Brain microvascular endothelial cell (primary cell): Measurements from ENCODE around the gene TKTL1.

Experiments used
- DNase-seq: peaks from one replicate; pipeline ENCODE4 v3.0.0-alpha.2; 2020
- H3K27ac ChIP-seq: fragments of 250-450 bp; sonication (Bioruptor Pico); 2 replicates; pipeline ENCODE4 v1.5.1; 2020; ENCODE audit warnings: mild to moderate bottlenecking, moderate library complexity
- H3K27me3 ChIP-seq: fragments of 250-450 bp; sonication (Bioruptor Pico); replicated peaks from 2 replicates; pipeline ENCODE4 v1.5.1; 2020; ENCODE audit warnings: mild to moderate bottlenecking
- H3K36me3 ChIP-seq: fragments of 250-450 bp; sonication (Bioruptor Pico); replicated peaks from 2 replicates; pipeline ENCODE4 v1.5.1; 2020; ENCODE audit warnings: mild to moderate bottlenecking
- H3K4me3 ChIP-seq: 2 replicates; pipeline ENCODE4 v1.5.1; 2011; ENCODE audit warnings: low read depth, mild to moderate bottlenecking, control low read depth, low read length, moderate library complexity
- in situ Hi-C: cut with HindIII; loops from 2 replicates; pipeline ENCODE4 v1.10.0; 2017; ENCODE audit warnings: low sequenced_read_pairs, low pct_ligation_motif_present
- TF ChIP-seq, protein P1 (sequence below): IDR thresholded peaks from 2 replicates; pipeline ENCODE4 v1.5.1; 2011; ENCODE audit warnings: low read depth, mild to moderate bottlenecking, moderate library complexity, low read length, control low read depth, inconsistent platforms; ENCODE audit errors: missing control alignments

TKTL1 gene

DNA sequence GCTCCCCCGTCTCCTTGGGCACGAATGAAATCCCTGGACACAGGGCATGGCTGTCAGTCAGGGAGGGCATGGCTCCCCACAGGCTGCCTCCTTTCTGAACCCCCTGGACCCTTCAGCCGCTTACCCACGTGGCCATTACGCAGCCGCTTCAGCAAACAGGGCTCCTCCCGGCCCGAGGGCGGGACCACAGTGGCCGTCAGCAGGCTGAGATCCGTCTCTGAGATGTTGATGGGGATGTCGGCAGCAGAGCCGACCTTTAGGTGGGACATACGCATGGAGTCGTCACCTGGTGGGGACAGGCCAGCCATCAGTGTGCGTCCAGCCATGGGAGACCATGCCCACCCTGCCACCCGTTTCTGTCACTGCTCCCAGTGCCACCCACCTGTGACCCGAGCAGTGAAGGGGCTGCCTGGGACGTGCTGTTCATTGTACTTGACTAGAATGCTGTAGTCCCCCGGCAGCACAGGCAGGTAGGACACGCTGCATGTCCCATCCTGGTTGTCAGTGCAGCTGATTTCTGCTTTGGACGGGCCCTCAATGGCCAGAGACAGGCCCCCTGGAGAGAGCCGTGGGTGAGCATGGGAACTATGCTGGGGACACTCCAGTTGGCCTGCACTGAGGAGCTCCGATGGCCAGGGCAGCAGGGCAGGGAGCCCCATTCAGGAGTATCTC, 57.7 kb downstream of the TKTL1 start:
- Histone ChIP-seq H3K36me3 (peaks cover 98% of the 10 kb centered on the region), H3K4me3 (no peak overlapping the region), H3K27ac (no peak overlapping the region), H3K27me3 (no peaks in the 10 kb centered on the region)
- no peak for DNase-seq
- in situ Hi-C loops: no loop called here
- TF ChIP-seq, protein P1, sequence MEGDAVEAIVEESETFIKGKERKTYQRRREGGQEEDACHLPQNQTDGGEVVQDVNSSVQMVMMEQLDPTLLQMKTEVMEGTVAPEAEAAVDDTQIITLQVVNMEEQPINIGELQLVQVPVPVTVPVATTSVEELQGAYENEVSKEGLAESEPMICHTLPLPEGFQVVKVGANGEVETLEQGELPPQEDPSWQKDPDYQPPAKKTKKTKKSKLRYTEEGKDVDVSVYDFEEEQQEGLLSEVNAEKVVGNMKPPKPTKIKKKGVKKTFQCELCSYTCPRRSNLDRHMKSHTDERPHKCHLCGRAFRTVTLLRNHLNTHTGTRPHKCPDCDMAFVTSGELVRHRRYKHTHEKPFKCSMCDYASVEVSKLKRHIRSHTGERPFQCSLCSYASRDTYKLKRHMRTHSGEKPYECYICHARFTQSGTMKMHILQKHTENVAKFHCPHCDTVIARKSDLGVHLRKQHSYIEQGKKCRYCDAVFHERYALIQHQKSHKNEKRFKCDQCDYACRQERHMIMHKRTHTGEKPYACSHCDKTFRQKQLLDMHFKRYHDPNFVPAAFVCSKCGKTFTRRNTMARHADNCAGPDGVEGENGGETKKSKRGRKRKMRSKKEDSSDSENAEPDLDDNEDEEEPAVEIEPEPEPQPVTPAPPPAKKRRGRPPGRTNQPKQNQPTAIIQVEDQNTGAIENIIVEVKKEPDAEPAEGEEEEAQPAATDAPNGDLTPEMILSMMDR: no peak

DNA sequence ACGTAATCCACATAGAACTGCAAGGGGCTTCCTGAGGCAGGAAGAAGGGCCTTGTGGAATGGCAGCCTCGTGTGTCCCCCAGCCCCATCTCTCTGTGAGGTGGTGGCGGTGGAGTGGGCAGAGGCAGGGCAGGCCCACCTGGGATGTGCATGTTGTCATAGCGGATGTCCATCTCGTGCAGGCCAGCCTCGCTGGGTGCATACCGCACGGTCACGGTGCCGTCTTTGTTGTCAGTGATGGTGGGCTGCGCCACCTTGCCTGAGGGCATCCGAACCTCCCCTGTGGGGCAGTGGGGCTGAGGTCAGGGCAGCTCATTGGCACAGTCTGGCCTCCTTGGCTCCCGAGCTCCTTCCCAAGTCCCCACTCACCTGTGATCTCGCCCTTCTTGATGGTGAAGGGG, 58.4 kb downstream of the TKTL1 start:
- Histone ChIP-seq H3K27ac (no peak overlapping the region), H3K27me3 (no peaks in the 10 kb centered on the region), H3K4me3 (no peak overlapping the region), H3K36me3 (peaks cover 98% of the 10 kb centered on the region)
- TF ChIP-seq, protein P1: no peak
- in situ Hi-C loops: no loop called here
- no peak for DNase-seq

DNA sequence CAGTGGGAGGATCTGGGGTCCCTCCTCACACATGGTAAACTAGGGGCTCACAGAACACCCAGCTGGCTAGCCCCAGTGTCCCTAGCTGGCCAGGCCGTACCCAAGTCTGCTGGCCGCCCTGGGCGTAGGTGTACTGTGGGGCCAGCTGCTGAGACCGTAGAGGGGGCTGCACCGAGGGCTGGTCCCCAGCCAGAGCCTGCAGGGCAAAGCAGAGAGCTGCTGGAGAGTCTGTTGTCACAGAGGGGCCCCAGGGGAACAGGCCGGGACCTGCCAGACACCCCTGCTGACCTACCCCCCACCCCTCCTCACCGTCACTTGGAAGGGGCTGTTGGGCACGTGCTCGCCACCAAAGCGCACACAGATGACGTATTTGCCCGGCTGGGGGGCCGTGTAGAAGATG, 58.9 kb downstream of the TKTL1 start:
- Histone ChIP-seq H3K27me3 (no peaks in the 10 kb centered on the region), H3K4me3 (no peak overlapping the region), H3K27ac (no peak overlapping the region), H3K36me3 (peaks cover 98% of the 10 kb centered on the region)
- TF ChIP-seq, protein P1: no peak
- in situ Hi-C loops: no loop called here
- no peak for DNase-seq

DNA sequence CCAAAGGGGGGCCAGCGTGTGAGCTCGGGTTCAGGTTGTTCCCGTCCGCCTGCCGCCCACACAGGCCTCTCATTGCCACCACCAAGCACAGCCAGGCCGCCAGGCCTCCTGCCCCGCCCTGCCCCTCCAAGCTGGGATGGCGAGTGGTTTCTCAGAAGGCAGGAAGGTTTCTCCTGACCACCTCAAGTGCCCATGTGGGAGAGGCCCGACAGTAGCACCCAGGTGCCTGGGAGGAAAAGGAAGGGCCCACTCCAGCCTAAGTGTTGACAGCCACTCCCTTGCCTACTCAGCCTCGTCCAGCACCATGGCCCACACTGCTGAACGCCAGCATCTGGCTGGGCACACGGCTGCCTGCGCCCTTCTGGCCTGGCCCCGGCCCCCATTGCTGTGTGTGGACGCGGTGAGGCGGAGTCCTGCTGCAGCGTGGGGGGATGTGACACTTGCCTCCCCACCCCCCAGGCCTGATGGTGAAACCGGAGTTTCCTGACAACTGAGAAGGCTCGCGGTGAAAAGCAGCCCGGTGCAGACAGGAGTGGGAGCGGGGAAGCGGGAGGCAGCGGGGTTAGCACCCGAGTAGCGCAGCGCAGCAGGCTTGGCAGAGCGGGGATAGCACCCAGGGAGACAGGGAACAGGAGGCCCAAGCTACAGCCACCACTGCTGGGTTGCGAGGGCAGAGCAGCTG, 59.6 kb downstream of the TKTL1 start:
- Histone ChIP-seq H3K36me3 (peaks cover 100% of the 10 kb centered on the region), H3K27ac (no peak overlapping the region), H3K27me3 (no peaks in the 10 kb centered on the region), H3K4me3 (no peak overlapping the region)
- in situ Hi-C loops: no loop called here
- DNase-seq: no peak
- TF ChIP-seq, protein P1: no peak

DNA sequence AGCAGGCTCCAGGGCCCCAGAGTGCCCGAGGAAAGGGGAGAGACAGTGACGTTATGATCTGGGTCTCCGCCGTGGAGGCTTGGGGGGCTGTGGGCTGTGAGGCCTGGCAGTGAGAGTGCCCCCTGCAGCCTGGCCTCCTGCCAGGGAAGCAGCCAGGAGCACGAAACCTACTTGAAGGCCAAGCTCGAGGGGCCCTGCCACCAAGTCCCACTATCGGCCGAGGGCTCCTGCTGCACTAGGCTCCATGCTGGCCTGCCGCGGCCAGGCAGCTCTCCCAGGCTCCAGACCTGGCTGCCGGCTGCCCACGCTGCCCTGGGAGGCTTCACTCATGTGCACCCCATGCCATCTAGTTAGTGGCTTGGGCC, 60.2 kb downstream of the TKTL1 start:
- peaks cover 100% of the 10 kb centered on the region for H3K36me3 ChIP-seq
- no peak overlapping the region for H3K27ac ChIP-seq
- no peaks in the 10 kb centered on the region for H3K27me3 ChIP-seq
- TF ChIP-seq, protein P1: no peak
- no peak for DNase-seq
- no peak overlapping the region for H3K4me3 ChIP-seq
- in situ Hi-C loops: no loop called here

DNA sequence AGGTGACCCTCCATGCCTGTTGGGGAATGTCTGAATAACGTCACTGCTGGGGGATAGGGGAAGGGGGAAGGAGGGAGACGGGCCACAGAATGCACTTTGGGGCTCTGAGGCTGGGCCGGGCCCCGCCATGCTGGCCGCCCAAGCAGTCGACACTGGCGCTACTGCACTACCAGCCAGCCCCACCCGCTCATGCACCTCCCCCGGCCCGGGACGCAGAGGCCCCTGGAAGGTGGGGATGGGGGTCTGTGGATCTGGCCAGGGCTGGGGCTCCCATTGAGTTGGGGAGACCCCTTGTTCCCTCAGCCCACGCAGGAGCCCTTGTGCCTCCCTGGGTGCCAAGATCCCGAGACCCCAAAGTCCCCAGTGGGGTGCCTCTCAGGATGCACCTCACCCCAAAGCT, 61.0 kb downstream of the TKTL1 start:
- Histone ChIP-seq H3K27ac (no peak overlapping the region), H3K4me3 (no peak overlapping the region), H3K36me3 (peaks cover 95% of the 10 kb centered on the region), H3K27me3 (no peaks in the 10 kb centered on the region)
- DNase-seq: no peak
- in situ Hi-C loops: no loop called here
- TF ChIP-seq, protein P1: no peak
